ENCODE data around the gene BRSK2. TPM values are rescaled to one million over a fixed set of nuclear protein-coding genes. Genes with fewer than 3 reads are reported as not detected.

Gene BRSK2
- total RNA-seq, 1 experiment from 2014 or later = 32.2 TPM

DNA sequence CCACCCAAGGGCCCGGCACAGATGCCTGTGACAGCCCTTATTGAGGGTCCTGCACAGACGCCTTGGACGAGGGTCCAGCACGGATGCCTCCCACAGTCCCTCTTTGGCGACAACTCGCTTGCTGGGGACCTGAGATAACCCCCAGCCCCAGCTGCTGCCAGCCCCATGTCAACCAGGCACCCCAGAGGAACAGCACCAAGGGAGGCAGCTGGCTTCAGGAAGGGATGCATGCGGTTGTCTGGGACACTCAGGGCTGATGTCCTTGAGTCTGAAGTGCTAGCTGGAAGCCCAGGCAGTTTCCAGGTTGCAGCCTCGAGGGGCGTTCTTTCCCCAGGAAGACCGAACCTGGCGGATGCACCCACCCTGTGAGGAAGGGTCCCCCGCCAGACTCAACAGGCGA lies 63.0 kb downstream of the BRSK2 start:
- TF ChIP-seq, protein P1, sequence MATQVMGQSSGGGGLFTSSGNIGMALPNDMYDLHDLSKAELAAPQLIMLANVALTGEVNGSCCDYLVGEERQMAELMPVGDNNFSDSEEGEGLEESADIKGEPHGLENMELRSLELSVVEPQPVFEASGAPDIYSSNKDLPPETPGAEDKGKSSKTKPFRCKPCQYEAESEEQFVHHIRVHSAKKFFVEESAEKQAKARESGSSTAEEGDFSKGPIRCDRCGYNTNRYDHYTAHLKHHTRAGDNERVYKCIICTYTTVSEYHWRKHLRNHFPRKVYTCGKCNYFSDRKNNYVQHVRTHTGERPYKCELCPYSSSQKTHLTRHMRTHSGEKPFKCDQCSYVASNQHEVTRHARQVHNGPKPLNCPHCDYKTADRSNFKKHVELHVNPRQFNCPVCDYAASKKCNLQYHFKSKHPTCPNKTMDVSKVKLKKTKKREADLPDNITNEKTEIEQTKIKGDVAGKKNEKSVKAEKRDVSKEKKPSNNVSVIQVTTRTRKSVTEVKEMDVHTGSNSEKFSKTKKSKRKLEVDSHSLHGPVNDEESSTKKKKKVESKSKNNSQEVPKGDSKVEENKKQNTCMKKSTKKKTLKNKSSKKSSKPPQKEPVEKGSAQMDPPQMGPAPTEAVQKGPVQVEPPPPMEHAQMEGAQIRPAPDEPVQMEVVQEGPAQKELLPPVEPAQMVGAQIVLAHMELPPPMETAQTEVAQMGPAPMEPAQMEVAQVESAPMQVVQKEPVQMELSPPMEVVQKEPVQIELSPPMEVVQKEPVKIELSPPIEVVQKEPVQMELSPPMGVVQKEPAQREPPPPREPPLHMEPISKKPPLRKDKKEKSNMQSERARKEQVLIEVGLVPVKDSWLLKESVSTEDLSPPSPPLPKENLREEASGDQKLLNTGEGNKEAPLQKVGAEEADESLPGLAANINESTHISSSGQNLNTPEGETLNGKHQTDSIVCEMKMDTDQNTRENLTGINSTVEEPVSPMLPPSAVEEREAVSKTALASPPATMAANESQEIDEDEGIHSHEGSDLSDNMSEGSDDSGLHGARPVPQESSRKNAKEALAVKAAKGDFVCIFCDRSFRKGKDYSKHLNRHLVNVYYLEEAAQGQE (IDR thresholded peaks at IDR 0.05; ENCODE audit: insufficient read depth in 1 of 2, low read depth in 2 of 2, low read length in 1 of 2) = no peak
- TF ChIP-seq TCF7L2 (IDR thresholded peaks at IDR 0.05; ENCODE audit: low read depth, low read length) = no peak
- TF ChIP-seq SIN3A (IDR thresholded peaks at IDR 0.05; ENCODE audit: borderline replicate concordance, insufficient read depth, low read depth, low read length) = no peak
- TF ChIP-seq, protein P2, sequence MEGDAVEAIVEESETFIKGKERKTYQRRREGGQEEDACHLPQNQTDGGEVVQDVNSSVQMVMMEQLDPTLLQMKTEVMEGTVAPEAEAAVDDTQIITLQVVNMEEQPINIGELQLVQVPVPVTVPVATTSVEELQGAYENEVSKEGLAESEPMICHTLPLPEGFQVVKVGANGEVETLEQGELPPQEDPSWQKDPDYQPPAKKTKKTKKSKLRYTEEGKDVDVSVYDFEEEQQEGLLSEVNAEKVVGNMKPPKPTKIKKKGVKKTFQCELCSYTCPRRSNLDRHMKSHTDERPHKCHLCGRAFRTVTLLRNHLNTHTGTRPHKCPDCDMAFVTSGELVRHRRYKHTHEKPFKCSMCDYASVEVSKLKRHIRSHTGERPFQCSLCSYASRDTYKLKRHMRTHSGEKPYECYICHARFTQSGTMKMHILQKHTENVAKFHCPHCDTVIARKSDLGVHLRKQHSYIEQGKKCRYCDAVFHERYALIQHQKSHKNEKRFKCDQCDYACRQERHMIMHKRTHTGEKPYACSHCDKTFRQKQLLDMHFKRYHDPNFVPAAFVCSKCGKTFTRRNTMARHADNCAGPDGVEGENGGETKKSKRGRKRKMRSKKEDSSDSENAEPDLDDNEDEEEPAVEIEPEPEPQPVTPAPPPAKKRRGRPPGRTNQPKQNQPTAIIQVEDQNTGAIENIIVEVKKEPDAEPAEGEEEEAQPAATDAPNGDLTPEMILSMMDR (IDR thresholded peaks at IDR 0.05) = no peak
- TF ChIP-seq POLR2AphosphoS5 (IDR thresholded peaks at IDR 0.05; ENCODE audit: low read depth, low read length) = no peak
- BruUV-seq (replicated peaks) = no TSS peak
- ChIA-PET POLR2A (no interaction called here), CTCF (no interaction called here)
- no peak overlapping the region for H3K4me3 ChIP-seq (ENCODE audit: low read depth in 2 of 2, low read length in 2 of 2)
- intact Hi-C loops (cut with micrococcal nuclease; ENCODE audit: unreplicated experiment) (no loop called here), in situ Hi-C loops (cut with HindIII; ENCODE audit: low pct_unique_long_range_greater_than_20kb, low sequenced_read_pairs) (no loop called here)
- H3K9me3 ChIP-seq (ENCODE audit: control insufficient read depth, insufficient read depth, low read depth, low read length) = no peaks in the 10 kb centered on the region
- peaks cover 21% of the 10 kb centered on the region for H3K4me1 ChIP-seq (ENCODE audit: control insufficient read depth, insufficient read depth, low read length)
- no peaks in the 10 kb centered on the region for H3K27me3 ChIP-seq (ENCODE audit: control insufficient read depth, insufficient read depth, low read length)
- ATAC-seq (no peak), DNase-seq (ENCODE audit: low read depth, low spot score) (no peak)
- no peak overlapping the region for H3K27ac ChIP-seq (ENCODE audit: low read length)
- no peaks in the 10 kb centered on the region for H3K36me3 ChIP-seq (ENCODE audit: control insufficient read depth, insufficient read depth, low read length)

DNA sequence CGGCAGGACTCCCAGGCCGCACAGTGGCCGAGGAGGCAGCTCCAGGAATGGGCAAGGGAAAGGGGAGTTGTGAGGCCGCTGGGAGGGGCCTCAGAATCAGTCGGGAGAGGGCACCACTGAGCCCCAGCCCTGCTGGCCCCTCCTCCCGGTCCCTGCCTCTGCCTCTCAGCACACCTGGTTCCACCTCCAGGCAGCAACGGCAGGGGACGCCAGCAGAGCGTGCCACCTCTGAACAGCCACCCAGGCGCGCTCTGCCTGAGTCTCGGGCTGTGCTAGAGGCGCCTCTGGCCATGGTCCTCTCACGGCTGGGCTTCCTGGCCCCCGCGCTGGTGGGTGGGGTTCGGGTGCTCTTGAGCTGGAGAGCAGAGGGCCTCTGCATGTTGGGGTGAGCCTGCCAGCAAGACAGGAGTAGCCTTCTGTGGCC lies 63.9 kb downstream of the BRSK2 start:
- BruUV-seq (replicated peaks) = no TSS peak
- Histone ChIP-seq H3K4me1 (ENCODE audit: control insufficient read depth, insufficient read depth, low read length) (peaks cover 27% of the 10 kb centered on the region), H3K4me3 (ENCODE audit: low read depth in 2 of 2, low read length in 2 of 2) (no peak overlapping the region), H3K27ac (ENCODE audit: low read length) (no peak overlapping the region), H3K9me3 (ENCODE audit: control insufficient read depth, insufficient read depth, low read depth, low read length) (no peaks in the 10 kb centered on the region), H3K36me3 (ENCODE audit: control insufficient read depth, insufficient read depth, low read length) (no peaks in the 10 kb centered on the region), H3K27me3 (ENCODE audit: control insufficient read depth, insufficient read depth, low read length) (no peaks in the 10 kb centered on the region)
- CTCF ChIA-PET = no interaction called here
- no peak for TF ChIP-seq TCF7L2 (IDR thresholded peaks at IDR 0.05; ENCODE audit: low read depth, low read length)
- TF ChIP-seq, protein P2 (IDR thresholded peaks at IDR 0.05) = peak; percentile 66
- in situ Hi-C loops (cut with HindIII; ENCODE audit: low pct_unique_long_range_greater_than_20kb, low sequenced_read_pairs) (no loop called here), intact Hi-C loops (cut with micrococcal nuclease; ENCODE audit: unreplicated experiment) (no loop called here)
- DNase-seq (ENCODE audit: low read depth, low spot score) (no peak), ATAC-seq (0 out of 2 replicates have a peak, but pooled peaks have one; percentile 4)
- POLR2A ChIA-PET = no interaction called here

DNA sequence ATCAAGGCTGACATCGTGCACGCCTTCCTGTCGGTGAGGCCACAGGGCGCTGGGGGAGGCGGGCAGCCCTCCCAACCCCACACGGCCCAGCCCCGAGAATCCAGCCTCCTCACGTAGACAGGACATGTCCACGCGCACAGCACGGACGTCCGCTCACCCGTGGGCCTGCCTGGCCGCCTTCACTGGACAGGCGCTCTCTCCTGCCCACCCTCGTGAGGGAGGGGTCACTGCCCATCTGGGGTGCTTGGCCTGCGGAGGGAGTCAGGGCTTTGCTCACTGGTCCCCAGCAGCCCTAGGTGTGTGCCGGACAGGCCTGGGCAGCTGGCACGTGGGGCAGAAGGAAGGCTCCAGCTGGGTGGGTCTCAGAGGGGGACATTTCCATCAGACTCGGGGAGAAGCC lies 64.8 kb downstream of the BRSK2 start:
- Histone ChIP-seq H3K9me3 (ENCODE audit: control insufficient read depth, insufficient read depth, low read depth, low read length) (no peaks in the 10 kb centered on the region), H3K4me3 (ENCODE audit: low read depth in 2 of 2, low read length in 2 of 2) (no peak overlapping the region), H3K27ac (ENCODE audit: low read length) (no peak overlapping the region), H3K36me3 (ENCODE audit: control insufficient read depth, insufficient read depth, low read length) (no peaks in the 10 kb centered on the region), H3K27me3 (ENCODE audit: control insufficient read depth, insufficient read depth, low read length) (no peaks in the 10 kb centered on the region), H3K4me1 (ENCODE audit: control insufficient read depth, insufficient read depth, low read length) (peaks cover 23% of the 10 kb centered on the region)
- POLR2A ChIA-PET = no interaction called here
- intact Hi-C loops (cut with micrococcal nuclease; ENCODE audit: unreplicated experiment) (no loop called here), in situ Hi-C loops (cut with HindIII; ENCODE audit: low pct_unique_long_range_greater_than_20kb, low sequenced_read_pairs) (no loop called here)
- no TSS peak for BruUV-seq (replicated peaks)
- DNase-seq (ENCODE audit: low read depth, low spot score) (no peak), ATAC-seq (no peak)
- TF ChIP-seq POLR2AphosphoS5 (IDR thresholded peaks at IDR 0.05; ENCODE audit: low read depth, low read length) (no peak), SIN3A (IDR thresholded peaks at IDR 0.05; ENCODE audit: borderline replicate concordance, insufficient read depth, low read depth, low read length) (no peak), TCF7L2 (IDR thresholded peaks at IDR 0.05; ENCODE audit: low read depth, low read length) (no peak)
- TF ChIP-seq, protein P2 (IDR thresholded peaks at IDR 0.05) = no peak
- TF ChIP-seq, protein P1 (IDR thresholded peaks at IDR 0.05; ENCODE audit: insufficient read depth in 1 of 2, low read depth in 2 of 2, low read length in 1 of 2) = no peak
- CTCF ChIA-PET = no interaction called here
